Right atrium auricular region (tissue), 2 donors: ENCODE measurements around the gene KRT78. TPM values are rescaled to one million over a fixed set of nuclear protein-coding genes. Genes with fewer than 3 reads are reported as not detected.

Source experiments
- DNase-seq: peaks from one replicate; pipeline ENCODE4 v3.0.0-alpha.2; 2019; ENCODE audit warnings: low spot score
- H3K27ac ChIP-seq, 2 donors: fragments of 200-600 bp; sonication (generic); 1 replicate in 1 of 2; 2 replicates in 1 of 2; pipeline ENCODE4 v1.5.1; 2016 to 2019
- H3K27me3 ChIP-seq, 2 donors: fragments of 200-600 bp; sonication (generic); one replicate each; pipeline versions ENCODE4 v1.5.1 to v1.6.0; 2017 to 2019
- H3K36me3 ChIP-seq: fragments of 200-600 bp; sonication (generic); one replicate; pipeline ENCODE4 v1.5.1; 2016
- H3K4me1 ChIP-seq, 2 donors: fragments of 200-600 bp; sonication (generic); one replicate each; pipeline versions ENCODE4 v1.5.1 to v1.6.0; 2017 to 2019
- H3K4me3 ChIP-seq, 2 donors: fragments of 200-600 bp; sonication (generic); 1 replicate in 1 of 2; 2 replicates in 1 of 2; pipeline ENCODE4 v1.5.1; 2017 to 2019; ENCODE audit warnings: mild to moderate bottlenecking in 1 of 2, moderate library complexity in 1 of 2
- H3K9me3 ChIP-seq, 2 donors: fragments of 200-600 bp; sonication (generic); one replicate each; pipeline ENCODE4 v1.5.1; 2019
- total RNA-seq, 2 donors: library from RNA; depleted of rRNA; stranded (reverse); fragments of >200 nt; gene quantifications; one replicate each; pipeline ENCODE4 v1.1.0, GENCODE V29; 2016
- TF ChIP-seq, protein P1 (sequence below), 2 donors: fragments of 200-600 bp; sonication (generic); IDR thresholded peaks; one replicate each; pipeline ENCODE4 v1.5.1; 2019; ENCODE audit warnings: antibody characterized with exemption in 2 of 2

KRT78 gene
- total RNA-seq, 2 donors from 2014 or later = not detected

DNA sequence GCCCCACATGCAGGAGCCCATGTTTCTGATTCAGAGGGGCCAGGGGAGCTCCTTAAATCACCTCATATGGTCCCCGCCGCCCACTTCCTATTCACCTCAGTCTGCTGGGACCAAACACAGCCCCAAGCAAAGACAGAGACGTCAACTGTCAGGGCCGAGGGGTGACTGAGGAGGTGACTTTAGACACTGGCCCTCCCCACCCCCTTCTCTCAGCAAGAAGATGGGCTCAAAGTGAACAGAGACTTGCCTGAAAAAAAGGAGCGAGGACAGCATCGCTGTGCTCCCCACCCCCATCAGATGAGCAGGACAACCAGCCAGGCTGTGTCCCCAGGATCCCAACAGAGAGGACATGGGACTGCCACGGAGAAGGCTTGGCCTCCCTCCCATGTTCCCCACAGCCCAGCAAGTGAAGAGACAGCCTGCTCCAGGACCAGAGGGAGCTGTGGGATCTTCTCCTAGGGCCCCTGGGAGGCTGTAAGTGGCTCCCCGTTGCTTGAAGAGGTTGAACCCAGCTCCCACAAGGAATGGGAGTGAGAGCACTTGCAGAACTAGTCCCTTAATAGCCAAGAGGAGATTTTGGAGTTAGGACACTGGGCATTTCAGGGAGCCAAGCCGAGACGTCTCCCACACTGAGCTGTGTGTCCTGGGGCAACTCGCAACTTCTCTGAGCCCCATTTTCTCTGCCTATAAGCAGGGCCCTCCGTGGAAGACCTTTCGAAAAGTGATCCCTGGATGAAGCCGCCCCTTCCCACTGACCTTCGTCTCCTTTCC is 13.3 kb downstream of the KRT78 start:
- Histone ChIP-seq H3K27me3 (no peaks in the 10 kb centered on the region), H3K36me3 (no peaks in the 10 kb centered on the region), H3K9me3 (no peaks in the 10 kb centered on the region), H3K27ac (no peak overlapping the region), H3K4me3 (no peak overlapping the region), H3K4me1 (no peaks in the 10 kb centered on the region)
- TF ChIP-seq, protein P1, sequence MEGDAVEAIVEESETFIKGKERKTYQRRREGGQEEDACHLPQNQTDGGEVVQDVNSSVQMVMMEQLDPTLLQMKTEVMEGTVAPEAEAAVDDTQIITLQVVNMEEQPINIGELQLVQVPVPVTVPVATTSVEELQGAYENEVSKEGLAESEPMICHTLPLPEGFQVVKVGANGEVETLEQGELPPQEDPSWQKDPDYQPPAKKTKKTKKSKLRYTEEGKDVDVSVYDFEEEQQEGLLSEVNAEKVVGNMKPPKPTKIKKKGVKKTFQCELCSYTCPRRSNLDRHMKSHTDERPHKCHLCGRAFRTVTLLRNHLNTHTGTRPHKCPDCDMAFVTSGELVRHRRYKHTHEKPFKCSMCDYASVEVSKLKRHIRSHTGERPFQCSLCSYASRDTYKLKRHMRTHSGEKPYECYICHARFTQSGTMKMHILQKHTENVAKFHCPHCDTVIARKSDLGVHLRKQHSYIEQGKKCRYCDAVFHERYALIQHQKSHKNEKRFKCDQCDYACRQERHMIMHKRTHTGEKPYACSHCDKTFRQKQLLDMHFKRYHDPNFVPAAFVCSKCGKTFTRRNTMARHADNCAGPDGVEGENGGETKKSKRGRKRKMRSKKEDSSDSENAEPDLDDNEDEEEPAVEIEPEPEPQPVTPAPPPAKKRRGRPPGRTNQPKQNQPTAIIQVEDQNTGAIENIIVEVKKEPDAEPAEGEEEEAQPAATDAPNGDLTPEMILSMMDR (IDR thresholded peaks at IDR 0.05) = no peak
- no peak for DNase-seq

DNA sequence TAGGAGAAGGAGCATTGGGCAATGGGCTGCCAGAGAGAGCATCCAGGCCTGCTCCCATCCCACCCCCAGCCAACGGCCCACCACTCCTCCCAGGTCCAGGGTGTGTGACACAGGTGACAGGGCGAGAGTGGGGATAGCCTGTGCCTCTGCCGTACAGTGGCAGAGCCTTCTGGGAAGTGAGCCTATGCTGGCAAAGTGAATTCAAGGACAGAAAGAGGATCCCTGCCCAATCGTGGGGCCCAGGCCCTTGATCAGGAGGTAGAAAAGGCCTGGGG is 14.1 kb downstream of the KRT78 start:
- DNase-seq = no peak
- no peaks in the 10 kb centered on the region for H3K27me3 ChIP-seq

GRCh38 chr12:52833922-52834726 is 14.7 kb downstream of the KRT78 start, which contains the start of gene KRT79:
KRT79 (minus strand) TSS chr12:52834311; CDS start chr12:52834260, 51 bp downstream.
- TF ChIP-seq, protein P1 (IDR thresholded peaks at IDR 0.05) = no peak
- Histone ChIP-seq H3K27me3 (no peaks in the 10 kb centered on the region), H3K36me3 (no peaks in the 10 kb centered on the region), H3K9me3 (no peaks in the 10 kb centered on the region), H3K4me3 (no peak within 1 kb of the TSS), H3K4me1 (no peaks in the 10 kb centered on the region), H3K27ac (no peak within 1 kb of the TSS)
- no peak for DNase-seq

More for the DNA sequence above, 14.1 kb downstream of the KRT78 start:
- Histone ChIP-seq H3K9me3 (no peaks in the 10 kb centered on the region), H3K36me3 (no peaks in the 10 kb centered on the region), H3K4me1 (no peaks in the 10 kb centered on the region), H3K4me3 (no peak overlapping the region), H3K27ac (no peak overlapping the region)
- TF ChIP-seq, protein P1 (IDR thresholded peaks at IDR 0.05) = no peak

- H3K36me3 ChIP-seq = no peaks in the 10 kb centered on the region
- H3K9me3 ChIP-seq = no peaks in the 10 kb centered on the region
- H3K4me1 ChIP-seq = no peaks in the 10 kb centered on the region
- no peak overlapping the region for H3K27ac ChIP-seq
- TF ChIP-seq, protein P1 (IDR thresholded peaks at IDR 0.05) = no peak
- DNase-seq = no peak
- H3K27me3 ChIP-seq = no peaks in the 10 kb centered on the region
- no peak overlapping the region for H3K4me3 ChIP-seq
Observed at GRCh38 chr12:52832985-52833905, 15.5 kb downstream of the KRT78 start.

DNA sequence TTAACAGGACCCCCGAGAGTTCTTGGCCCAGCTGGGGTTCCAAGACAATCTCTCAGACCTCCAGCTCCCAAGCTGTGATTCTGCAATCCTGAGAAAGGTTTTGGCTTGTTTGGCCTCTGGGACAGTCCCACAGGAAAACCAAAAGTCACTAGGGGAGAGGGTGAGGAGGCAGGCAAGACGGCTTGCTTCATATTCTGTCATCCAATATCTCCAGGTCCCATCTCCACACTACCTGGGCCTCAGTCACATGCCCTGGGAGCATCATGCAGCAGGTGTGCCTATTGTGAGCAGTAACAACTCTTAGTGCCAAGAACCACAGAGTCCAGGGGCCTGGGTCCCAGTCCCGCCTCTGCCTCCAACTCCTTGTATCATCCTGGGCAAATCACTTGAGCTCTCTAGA is 16.3 kb downstream of the KRT78 start:
- no peaks in the 10 kb centered on the region for H3K36me3 ChIP-seq
- no peaks in the 10 kb centered on the region for H3K9me3 ChIP-seq
- no peak overlapping the region for H3K4me3 ChIP-seq
- H3K4me1 ChIP-seq = no peaks in the 10 kb centered on the region
- H3K27me3 ChIP-seq = no peaks in the 10 kb centered on the region
- no peak overlapping the region for H3K27ac ChIP-seq
- TF ChIP-seq, protein P1 (IDR thresholded peaks at IDR 0.05) = no peak
- no peak for DNase-seq
